Body of pancreas (tissue), 4 donors: ENCODE measurements around the gene GP9.

Source experiments
- POLR2A ChIP-seq, 3 donors: fragments of 450-650 bp; IDR thresholded peaks; one replicate each; pipeline ENCODE4 v1.6.1; 2016; ENCODE audit warnings: antibody characterized with exemption in 3 of 3, mild to moderate bottlenecking in 2 of 3
- TF ChIP-seq, protein P1 (sequence below), 7 experiments: fragments of 450-650 bp in 4 of 7; fragments of 200-600 bp in 3 of 7; sonication (generic) in 3 of 7; IDR thresholded peaks; one replicate each; pipeline ENCODE4 v1.5.1; 2016 to 2019; ENCODE audit warnings: antibody characterized with exemption in 7 of 7

DNA sequence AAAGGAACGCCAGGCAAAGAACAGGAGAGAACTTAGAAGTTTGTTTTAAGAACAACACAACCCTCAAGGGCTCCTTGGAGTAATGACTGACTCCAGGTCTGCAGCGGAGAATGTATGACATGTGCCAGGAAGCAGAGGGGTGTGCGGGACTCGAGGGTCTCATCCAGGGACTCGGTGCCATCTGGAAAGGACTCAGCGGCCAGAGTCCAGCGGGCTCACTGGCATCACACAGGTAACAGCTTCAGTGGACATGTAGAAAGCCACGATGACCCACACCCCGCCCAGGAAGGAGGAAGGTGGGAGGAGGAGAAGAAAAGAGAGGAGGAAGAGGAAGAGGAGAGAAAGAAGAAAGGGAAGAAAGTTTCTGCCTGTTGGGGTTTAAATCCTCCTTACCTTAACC is 21.4 kb downstream of the GP9 start:
- TF ChIP-seq, protein P1, sequence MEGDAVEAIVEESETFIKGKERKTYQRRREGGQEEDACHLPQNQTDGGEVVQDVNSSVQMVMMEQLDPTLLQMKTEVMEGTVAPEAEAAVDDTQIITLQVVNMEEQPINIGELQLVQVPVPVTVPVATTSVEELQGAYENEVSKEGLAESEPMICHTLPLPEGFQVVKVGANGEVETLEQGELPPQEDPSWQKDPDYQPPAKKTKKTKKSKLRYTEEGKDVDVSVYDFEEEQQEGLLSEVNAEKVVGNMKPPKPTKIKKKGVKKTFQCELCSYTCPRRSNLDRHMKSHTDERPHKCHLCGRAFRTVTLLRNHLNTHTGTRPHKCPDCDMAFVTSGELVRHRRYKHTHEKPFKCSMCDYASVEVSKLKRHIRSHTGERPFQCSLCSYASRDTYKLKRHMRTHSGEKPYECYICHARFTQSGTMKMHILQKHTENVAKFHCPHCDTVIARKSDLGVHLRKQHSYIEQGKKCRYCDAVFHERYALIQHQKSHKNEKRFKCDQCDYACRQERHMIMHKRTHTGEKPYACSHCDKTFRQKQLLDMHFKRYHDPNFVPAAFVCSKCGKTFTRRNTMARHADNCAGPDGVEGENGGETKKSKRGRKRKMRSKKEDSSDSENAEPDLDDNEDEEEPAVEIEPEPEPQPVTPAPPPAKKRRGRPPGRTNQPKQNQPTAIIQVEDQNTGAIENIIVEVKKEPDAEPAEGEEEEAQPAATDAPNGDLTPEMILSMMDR (IDR thresholded peaks at IDR 0.05), result no peak
- TF ChIP-seq POLR2A (IDR thresholded peaks at IDR 0.05), result no peak
